HepG2 (cell line): ENCODE data around the gene H2AZ2.

ENCODE experiments used
- SP4 ChIP-seq: sonication (generic); formaldehyde crosslinking; IDR thresholded peaks from 2 replicates; pipeline ENCODE4 v1.8.1; 2023; ENCODE audit warnings: mild to moderate bottlenecking, missing genetic modification reagents
- TF ChIP-seq, protein P1 (sequence below): sonication (generic); formaldehyde crosslinking; IDR thresholded peaks from 2 replicates; pipeline ENCODE4 v1.5.0; 2020; ENCODE audit warnings: missing genetic modification reagents
- TF ChIP-seq, protein P2 (sequence below): sonication (generic); formaldehyde crosslinking; IDR thresholded peaks from 2 replicates; pipeline ENCODE4 v1.5.0; 2020; ENCODE audit warnings: mild to moderate bottlenecking, missing genetic modification reagents, moderate library complexity

DNA sequence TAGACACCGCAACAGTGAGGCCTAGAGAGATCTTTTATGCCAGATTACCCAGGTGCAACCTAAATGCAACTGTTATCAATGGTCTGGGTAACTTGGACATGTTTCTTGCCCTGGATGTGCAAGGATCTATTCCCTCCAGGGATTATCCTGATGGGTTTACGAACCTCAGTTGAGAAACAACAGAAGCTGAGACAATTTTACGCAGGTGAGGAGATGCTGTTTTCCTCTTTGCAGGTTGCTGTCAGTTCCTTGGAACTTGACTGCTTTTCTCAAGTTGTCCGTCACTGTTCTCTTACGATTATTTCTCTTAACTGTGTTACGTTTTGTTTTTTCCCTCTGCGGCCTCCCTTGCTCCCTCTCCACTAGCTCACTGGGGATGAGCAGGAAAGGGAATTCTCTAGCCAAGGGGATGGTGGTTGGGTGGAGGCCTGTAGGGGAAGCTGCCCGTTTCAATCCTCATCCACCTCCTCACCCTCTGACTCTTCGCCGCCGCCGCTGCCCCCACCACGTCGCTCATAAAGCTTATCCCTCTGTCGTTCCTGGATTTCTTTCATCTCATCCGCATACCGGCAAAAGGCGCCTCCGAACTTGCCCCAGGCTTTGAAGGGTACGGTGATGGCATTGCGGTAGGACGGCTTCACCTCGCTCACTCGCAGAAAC, 36.2 kb upstream of the H2AZ2 start:
- TF ChIP-seq, protein P1, sequence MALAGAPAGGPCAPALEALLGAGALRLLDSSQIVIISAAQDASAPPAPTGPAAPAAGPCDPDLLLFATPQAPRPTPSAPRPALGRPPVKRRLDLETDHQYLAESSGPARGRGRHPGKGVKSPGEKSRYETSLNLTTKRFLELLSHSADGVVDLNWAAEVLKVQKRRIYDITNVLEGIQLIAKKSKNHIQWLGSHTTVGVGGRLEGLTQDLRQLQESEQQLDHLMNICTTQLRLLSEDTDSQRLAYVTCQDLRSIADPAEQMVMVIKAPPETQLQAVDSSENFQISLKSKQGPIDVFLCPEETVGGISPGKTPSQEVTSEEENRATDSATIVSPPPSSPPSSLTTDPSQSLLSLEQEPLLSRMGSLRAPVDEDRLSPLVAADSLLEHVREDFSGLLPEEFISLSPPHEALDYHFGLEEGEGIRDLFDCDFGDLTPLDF (CRISPR knock-in tag) = no peak
- TF ChIP-seq, protein P2, sequence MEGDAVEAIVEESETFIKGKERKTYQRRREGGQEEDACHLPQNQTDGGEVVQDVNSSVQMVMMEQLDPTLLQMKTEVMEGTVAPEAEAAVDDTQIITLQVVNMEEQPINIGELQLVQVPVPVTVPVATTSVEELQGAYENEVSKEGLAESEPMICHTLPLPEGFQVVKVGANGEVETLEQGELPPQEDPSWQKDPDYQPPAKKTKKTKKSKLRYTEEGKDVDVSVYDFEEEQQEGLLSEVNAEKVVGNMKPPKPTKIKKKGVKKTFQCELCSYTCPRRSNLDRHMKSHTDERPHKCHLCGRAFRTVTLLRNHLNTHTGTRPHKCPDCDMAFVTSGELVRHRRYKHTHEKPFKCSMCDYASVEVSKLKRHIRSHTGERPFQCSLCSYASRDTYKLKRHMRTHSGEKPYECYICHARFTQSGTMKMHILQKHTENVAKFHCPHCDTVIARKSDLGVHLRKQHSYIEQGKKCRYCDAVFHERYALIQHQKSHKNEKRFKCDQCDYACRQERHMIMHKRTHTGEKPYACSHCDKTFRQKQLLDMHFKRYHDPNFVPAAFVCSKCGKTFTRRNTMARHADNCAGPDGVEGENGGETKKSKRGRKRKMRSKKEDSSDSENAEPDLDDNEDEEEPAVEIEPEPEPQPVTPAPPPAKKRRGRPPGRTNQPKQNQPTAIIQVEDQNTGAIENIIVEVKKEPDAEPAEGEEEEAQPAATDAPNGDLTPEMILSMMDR (CRISPR knock-in tag) = no peak
- no peak for TF ChIP-seq SP4 (CRISPR knock-in tag)
